Astrocyte (in vitro differentiated cells and primary cell): ENCODE results near the gene CIITA.

Experiments
- CTCF ChIP-seq: IDR thresholded peaks from 2 replicates; pipeline ENCODE4 v1.5.1; 2011; ENCODE audit warnings: low read depth, mild to moderate bottlenecking, inconsistent platforms, low read length, moderate library complexity; ENCODE audit not compliant: insufficient read depth
- EZH2 ChIP-seq: IDR thresholded peaks from 2 replicates; pipeline ENCODE4 v1.6.1; 2012; ENCODE audit warnings: mild to moderate bottlenecking, low read length, inconsistent platforms; ENCODE audit not compliant: insufficient read depth

- TF ChIP-seq EZH2 (no peak), CTCF (no peak)
These were observed 66.0 kb downstream of the CIITA start for GRCh38 chr16:10943064-10943353.
